Endothelial cell of umbilical vein (primary cell): ENCODE measurements around the gene ANO6. TPM values are rescaled to one million over a fixed set of nuclear protein-coding genes. Genes with fewer than 3 reads are reported as not detected.

Experiments
- BruUV-seq: library from RNA; stranded (reverse); fragments of 400-500 nt; replicated peaks from 2 replicates; lab custom pipeline; 2021; lab: Mats Ljungman, UMichigan
- CTCF ChIA-PET: fragments of 300-600, 350-600 bp; sonication (Branson Sonifier 250); formaldehyde crosslinking; loops from one replicate; lab custom pipeline; 2021; ENCODE audit warnings: antibody characterized with exemption, inconsistent platforms; lab: Charles Lee
- POLR2A ChIA-PET: fragments of 300-600, 350-600 bp; sonication (Branson Sonifier 250); formaldehyde crosslinking; loops from one replicate; lab custom pipeline; 2021; ENCODE audit warnings: antibody characterized with exemption, inconsistent platforms; lab: Charles Lee
- DNase-seq: peaks from one replicate; pipeline ENCODE4 v3.0.0-alpha.2; 2011; ENCODE audit warnings: low read depth, low spot score
- FAIRE-seq: peaks from 2 replicates; lab custom pipeline; 2011; peaks lifted over from hg19 to GRCh38; lab: Jason Lieb, UNC
- H2AFZ ChIP-seq: 2 replicates; pipeline ENCODE4 v1.6.0; 2012; ENCODE audit warnings: low read depth, low read length, control low read depth, inconsistent platforms
- H3K27ac ChIP-seq: 2 replicates; pipeline ENCODE4 v1.5.1; 2011; ENCODE audit warnings: low read depth, mild to moderate bottlenecking, control low read depth, low read length, moderate library complexity; ENCODE audit not compliant: insufficient read depth
- H3K27me3 ChIP-seq, 2 experiments: 2 replicates each; pipeline versions ENCODE4 v1.6.0 to v1.6.1; 2011; ENCODE audit warnings: low read length in 2 of 2, mixed read lengths in 1 of 2; ENCODE audit not compliant: control insufficient read depth in 2 of 2, insufficient read depth in 2 of 2
- H3K36me3 ChIP-seq, 2 experiments: 2 replicates in 1 of 2; 3 replicates in 1 of 2; pipeline ENCODE4 v1.5.1; 2011; ENCODE audit warnings: low read length in 2 of 2, mild to moderate bottlenecking in 1 of 2, moderate library complexity in 1 of 2; ENCODE audit not compliant: control insufficient read depth in 2 of 2, insufficient read depth in 2 of 2; ENCODE audit errors: extremely low read depth in 1 of 2
- H3K4me1 ChIP-seq: 3 replicates; pipeline ENCODE4 v1.5.1; 2011; ENCODE audit warnings: mild to moderate bottlenecking, low read length; ENCODE audit not compliant: control insufficient read depth, insufficient read depth; ENCODE audit errors: extremely low read depth
- H3K4me2 ChIP-seq: 2 replicates; pipeline ENCODE4 v1.6.1; 2011; ENCODE audit warnings: low read length, control low read depth, mixed read lengths; ENCODE audit not compliant: insufficient read depth
- H3K4me3 ChIP-seq, 3 experiments: fragments of 200-600 bp in 1 of 3; sonication (generic), shearing (Covaris generic) in 1 of 3; replicated peaks in 1 of 3; 2 replicates each; pipeline ENCODE4 v1.5.1; 2011 to 2016; ENCODE audit warnings: control low read depth in 3 of 3, low read length in 3 of 3, mild to moderate bottlenecking in 2 of 3, inconsistent platforms in 1 of 3, low read depth in 1 of 3, moderate library complexity in 1 of 3; ENCODE audit not compliant: insufficient read depth in 1 of 3
- H3K79me2 ChIP-seq: 2 replicates; pipeline ENCODE4 v1.6.0; 2012; ENCODE audit warnings: low read length, inconsistent platforms; ENCODE audit not compliant: control insufficient read depth, insufficient read depth
- H3K9ac ChIP-seq: replicated peaks from 2 replicates; pipeline ENCODE3; 2011; ENCODE audit warnings: low read length, control low read depth; ENCODE audit not compliant: insufficient read depth; ENCODE audit errors: extremely low read depth
- H3K9me1 ChIP-seq: replicated peaks from 3 replicates; pipeline ENCODE4 v1.6.0; 2011; ENCODE audit warnings: mild to moderate bottlenecking, low read length; ENCODE audit not compliant: control insufficient read depth, insufficient read depth; ENCODE audit errors: extremely low read depth
- H3K9me3 ChIP-seq: replicated peaks from 2 replicates; pipeline ENCODE4 v1.5.1; 2012; ENCODE audit warnings: low read length, inconsistent platforms; ENCODE audit not compliant: control insufficient read depth, insufficient read depth
- H4K20me1 ChIP-seq: replicated peaks from 2 replicates; pipeline ENCODE3; 2011; ENCODE audit warnings: mild to moderate bottlenecking, low read length; ENCODE audit not compliant: control insufficient read depth, insufficient read depth; ENCODE audit errors: extremely low read depth
- CTCF ChIP-seq, 2 donors: IDR thresholded peaks; 1 replicate in 1 of 2; 2 replicates in 1 of 2; pipeline ENCODE4 v1.5.1; 2011; ENCODE audit warnings: low read length in 2 of 2, mild to moderate bottlenecking in 2 of 2, moderate library complexity in 2 of 2, control low read depth in 1 of 2, inconsistent platforms in 1 of 2, low read depth in 1 of 2; ENCODE audit not compliant: insufficient read depth in 1 of 2; ENCODE audit errors: extremely low read depth in 1 of 2
- EZH2 ChIP-seq: IDR thresholded peaks from 2 replicates; pipeline ENCODE4 v1.6.1; 2012; ENCODE audit warnings: borderline replicate concordance, low read depth, mild to moderate bottlenecking, moderate library complexity, low read length, inconsistent platforms; ENCODE audit not compliant: severe bottlenecking
- FOS ChIP-seq: IDR thresholded peaks from 2 replicates; pipeline ENCODE4 v1.6.1; 2011; ENCODE audit warnings: mild to moderate bottlenecking, low read length, moderate library complexity, borderline replicate concordance; ENCODE audit not compliant: insufficient read depth
- GATA2 ChIP-seq: IDR thresholded peaks from 2 replicates; pipeline ENCODE4 v1.7.0; 2011; ENCODE audit warnings: low read depth, mild to moderate bottlenecking, moderate library complexity, mixed read lengths, low read length; ENCODE audit not compliant: insufficient read length, insufficient read depth
- JUN ChIP-seq: IDR thresholded peaks from 2 replicates; pipeline ENCODE4 v1.6.1; 2011; ENCODE audit warnings: borderline replicate concordance, low read depth; ENCODE audit not compliant: insufficient read length, insufficient read depth
- MAX ChIP-seq: IDR thresholded peaks from 2 replicates; pipeline ENCODE4 v1.6.1; 2011; ENCODE audit not compliant: insufficient read depth, insufficient read length
- MYC ChIP-seq: IDR thresholded peaks from one replicate; pipeline ENCODE4 v1.6.1; 2011; ENCODE audit warnings: mild to moderate bottlenecking, low read depth, low read length
- POLR2A ChIP-seq: IDR thresholded peaks from 2 replicates; pipeline ENCODE4 v1.6.1; 2012; ENCODE audit warnings: low read depth, mild to moderate bottlenecking, control low read depth, low read length
- POLR2AphosphoS5 ChIP-seq: IDR thresholded peaks from 2 replicates; pipeline ENCODE4 v1.6.1; 2012; ENCODE audit warnings: low read depth, mild to moderate bottlenecking, control low read depth, low read length, moderate library complexity; ENCODE audit not compliant: insufficient read depth
- dilution Hi-C: fragments of 300-500 bp; cut with MboI; formaldehyde crosslinking; loops from one replicate; pipeline ENCODE4 v1.15.0; 2019; ENCODE audit warnings: low sequenced_read_pairs; ENCODE audit not compliant: extremely low pct_ligation_motif_present
- intact Hi-C: fragments of 100-400 bp; cut with micrococcal nuclease; formaldehyde crosslinking; loops from one replicate; pipeline ENCODE4 v1.10.0; 2022
- polyA plus RNA-seq, 4 experiments: library from polyadenylated mRNA; depleted of rRNA in 3 of 4; stranded (reverse) in 3 of 4; unstranded in 1 of 4; fragments of >200 nt; gene quantifications; 2 replicates each; pipeline versions ENCODE4 v1.2.1 to v1.2.3, GENCODE V29; 2011 to 2012; ENCODE audit warnings: missing spikeins in 1 of 4
- total RNA-seq: library from RNA; stranded (reverse); gene quantifications from 2 replicates; pipeline ENCODE4 v1.2.3, GENCODE V29; 2021

ANO6 gene
- total and polyA plus RNA-seq, 2 donors (not counting 3 experiments of a cell fraction or from before 2014, with no cell fraction given) = 21.3 to 67.6 TPM

- intact Hi-C loops (no loop called here), dilution Hi-C loops (no loop called here)
- Histone ChIP-seq H3K9ac (no peak overlapping the region), H3K4me1 (peaks cover 9% of the 10 kb centered on the region), H3K79me2 (no peaks in the 10 kb centered on the region), H3K4me2 (no peak overlapping the region), H3K27ac (no peak overlapping the region), H3K27me3 (no peaks in the 10 kb centered on the region), H2AFZ (no peak overlapping the region), H3K4me3 (no peak overlapping the region), H3K9me3 (no peaks in the 10 kb centered on the region), H3K36me3 (peaks cover 0 to 7% of the 10 kb centered on the region in 2 experiments), H4K20me1 (no peaks in the 10 kb centered on the region), H3K9me1 (peaks cover 3% of the 10 kb centered on the region)
- FAIRE-seq (no peak), DNase-seq (no peak)
- POLR2A ChIA-PET = no interaction called here
- no peak for TF ChIP-seq POLR2AphosphoS5
- TF ChIP-seq MAX = no peak
- TF ChIP-seq EZH2 = no peak
- no peak for TF ChIP-seq POLR2A
- no peak for TF ChIP-seq JUN
- TF ChIP-seq FOS = no peak
- TF ChIP-seq MYC = no peak
- TF ChIP-seq GATA2 = no peak
- no peak for TF ChIP-seq CTCF (IDR thresholded peaks at IDR 0.05; ENCODE audit: extremely low read depth in 1 of 2, insufficient read depth in 1 of 2, low read depth in 1 of 2, low read length in 2 of 2)
- no TSS peak for BruUV-seq
- CTCF ChIA-PET = interaction anchor here (1.7 to 2.8 kb wide), 3 partner anchors 10 to 13 kb away, joined by 5 to 10 read pairs (median 7); no protein-coding TSS in a partner anchor
These were observed 139.8 kb downstream of the ANO6 start for GRCh38 chr12:45355730-45356129.
